PC-3 (cell line): ENCODE measurements around the gene STRN3.

Source experiments
- CTCF ChIP-seq: fragments of 300-600 bp; sonication (generic); conservative IDR thresholded peaks from 2 replicates; pipeline ENCODE4 v1.5.1; 2017; ENCODE audit warnings: antibody characterized with exemption, low read depth, mild to moderate bottlenecking, low read length
- EZH2 ChIP-seq: fragments of 300-600 bp; sonication (generic); IDR thresholded peaks from one replicate; pipeline ENCODE4 v1.6.1; 2017; ENCODE audit warnings: antibody characterized with exemption, mild to moderate bottlenecking, low read length; ENCODE audit not compliant: unreplicated experiment
- EZH2phosphoT487 ChIP-seq: fragments of 300-600 bp; sonication (generic); IDR thresholded peaks from 2 replicates; pipeline ENCODE4 v1.6.1; 2018; ENCODE audit warnings: mild to moderate bottlenecking, antibody characterized with exemption, low read length, borderline replicate concordance

GRCh38 chr14:31020834-31021575, 5.2 kb downstream of the STRN3 start:
- TF ChIP-seq CTCF (no peak), EZH2 (no peak), EZH2phosphoT487 (no peak)
